ENCODE measurements around the gene IRF7.

IRF7 gene

DNA sequence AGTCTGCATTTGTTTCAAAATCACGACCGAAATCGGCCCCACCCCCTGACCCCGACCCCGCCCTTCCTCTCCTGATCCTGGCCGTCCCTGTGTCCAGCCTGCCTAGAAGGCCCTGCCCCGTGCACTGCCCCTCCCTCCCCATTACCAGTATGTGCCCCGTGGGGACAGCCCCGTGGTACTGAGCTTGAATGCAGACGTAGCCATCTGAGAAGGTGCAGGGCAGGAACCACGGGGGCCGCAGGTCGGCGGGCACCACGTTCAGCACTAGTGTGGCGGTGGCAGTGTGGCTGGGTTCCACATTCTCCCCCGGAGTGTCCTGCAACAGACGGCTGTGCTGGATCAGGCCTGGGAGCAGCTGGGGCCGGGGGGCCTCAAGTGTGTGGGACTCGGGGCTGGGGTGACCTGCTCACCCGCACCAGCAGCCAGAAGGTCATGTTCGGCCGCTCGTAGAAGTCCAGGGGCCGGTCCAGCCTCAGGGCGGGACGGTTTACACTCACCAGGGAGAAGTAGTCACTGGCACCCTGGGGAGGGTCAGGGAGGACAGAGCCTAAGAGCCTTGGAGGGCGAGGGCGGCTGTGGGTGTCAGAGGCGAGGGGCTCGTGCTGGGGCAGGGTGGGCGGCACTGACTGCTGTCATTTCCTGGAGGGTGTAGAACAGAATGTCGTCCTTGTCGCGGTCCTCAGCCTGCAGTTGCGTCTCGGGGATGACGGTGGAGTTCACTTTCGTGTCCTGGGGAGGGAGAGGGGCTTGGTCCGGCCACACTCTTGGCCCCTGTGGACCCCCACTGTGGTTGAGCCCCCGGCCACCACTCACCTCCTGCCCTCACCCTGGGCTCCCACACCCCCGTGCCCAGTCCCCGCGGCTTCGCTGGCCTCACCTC lies 5.4 kb upstream of the IRF7 start:
- DNase-seq, result no peak

DNA sequence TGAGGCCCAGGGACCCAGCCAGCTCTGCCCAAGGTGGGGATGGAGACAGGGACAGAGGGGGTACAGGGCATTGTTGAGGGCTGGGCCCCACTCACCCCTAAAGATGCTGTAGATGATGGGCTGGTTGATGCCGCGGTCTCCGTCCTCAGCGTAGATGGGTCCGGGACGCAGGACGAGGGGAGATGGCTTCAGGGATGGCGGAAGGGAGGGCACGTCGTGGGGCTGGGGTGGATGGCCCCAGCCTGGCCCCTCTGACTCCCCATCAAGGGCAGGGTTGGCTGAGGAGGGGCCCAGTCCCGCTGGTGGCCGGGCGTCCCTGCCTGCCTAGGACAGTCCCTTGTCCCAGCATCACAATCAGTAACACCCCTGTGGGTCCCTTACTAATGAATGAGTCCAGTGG lies 4.5 kb upstream of the IRF7 start:
- no peak for DNase-seq

DNA sequence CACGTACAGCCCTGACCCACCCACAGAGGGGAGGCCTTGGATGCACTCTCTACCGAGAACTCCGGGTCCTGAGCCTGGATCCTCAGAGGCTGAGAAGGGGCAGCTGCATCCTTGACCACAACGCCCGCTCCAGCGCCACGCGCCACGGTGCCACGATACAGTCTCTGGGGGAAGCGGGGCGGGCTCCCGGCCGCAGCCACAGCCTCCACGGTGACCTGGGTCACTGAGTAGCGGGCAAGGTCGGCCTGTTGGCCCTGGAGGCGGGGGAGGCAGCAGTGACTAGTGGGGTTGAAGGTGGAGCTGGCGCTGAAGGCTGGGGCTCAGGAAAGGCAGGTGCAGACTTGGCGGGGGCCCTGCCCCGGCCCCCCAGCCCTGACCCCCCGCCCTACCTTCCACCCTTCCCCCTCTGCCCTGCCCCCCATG lies 3.9 kb upstream of the IRF7 start:
- no peak for DNase-seq

DNA sequence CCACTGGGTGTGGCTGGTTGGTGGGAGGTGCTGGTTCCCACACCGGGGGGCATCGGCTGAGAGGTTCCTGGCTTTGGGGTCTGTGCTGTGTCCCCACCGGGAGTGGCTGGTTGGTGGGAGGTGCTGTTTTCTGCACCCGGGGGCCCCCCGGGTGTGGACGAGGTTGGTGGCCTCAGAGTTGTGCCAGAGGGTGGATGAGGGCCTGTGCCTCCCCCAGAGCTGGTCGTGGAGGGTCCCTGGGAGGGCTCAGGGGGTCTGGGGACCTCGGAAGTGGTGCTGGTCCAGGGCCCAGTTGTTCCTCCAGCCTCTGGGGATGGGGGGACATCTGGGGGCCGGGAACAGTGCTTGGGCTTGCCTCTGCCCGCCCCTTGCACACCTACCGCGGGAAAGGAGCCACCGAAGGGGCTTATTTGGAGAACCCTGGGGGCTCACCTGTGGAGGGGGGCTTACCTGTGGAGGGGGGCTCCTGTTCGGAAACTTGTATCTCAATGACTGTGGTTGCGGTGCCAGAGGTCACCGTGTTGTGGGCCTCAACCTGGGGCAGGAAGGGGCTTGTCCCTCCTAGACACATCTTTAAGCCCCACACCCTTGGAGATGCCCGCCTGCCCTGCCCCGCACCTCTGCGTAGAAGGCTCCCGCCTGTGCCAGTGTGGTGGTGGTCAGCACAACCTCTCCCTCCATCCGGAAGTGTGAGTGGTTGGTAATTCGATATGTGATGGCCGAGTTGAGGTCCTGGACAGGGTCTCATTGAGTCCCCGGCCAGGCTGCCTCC lies 3.3 kb upstream of the IRF7 start:
- DNase-seq, result no peak

DNA sequence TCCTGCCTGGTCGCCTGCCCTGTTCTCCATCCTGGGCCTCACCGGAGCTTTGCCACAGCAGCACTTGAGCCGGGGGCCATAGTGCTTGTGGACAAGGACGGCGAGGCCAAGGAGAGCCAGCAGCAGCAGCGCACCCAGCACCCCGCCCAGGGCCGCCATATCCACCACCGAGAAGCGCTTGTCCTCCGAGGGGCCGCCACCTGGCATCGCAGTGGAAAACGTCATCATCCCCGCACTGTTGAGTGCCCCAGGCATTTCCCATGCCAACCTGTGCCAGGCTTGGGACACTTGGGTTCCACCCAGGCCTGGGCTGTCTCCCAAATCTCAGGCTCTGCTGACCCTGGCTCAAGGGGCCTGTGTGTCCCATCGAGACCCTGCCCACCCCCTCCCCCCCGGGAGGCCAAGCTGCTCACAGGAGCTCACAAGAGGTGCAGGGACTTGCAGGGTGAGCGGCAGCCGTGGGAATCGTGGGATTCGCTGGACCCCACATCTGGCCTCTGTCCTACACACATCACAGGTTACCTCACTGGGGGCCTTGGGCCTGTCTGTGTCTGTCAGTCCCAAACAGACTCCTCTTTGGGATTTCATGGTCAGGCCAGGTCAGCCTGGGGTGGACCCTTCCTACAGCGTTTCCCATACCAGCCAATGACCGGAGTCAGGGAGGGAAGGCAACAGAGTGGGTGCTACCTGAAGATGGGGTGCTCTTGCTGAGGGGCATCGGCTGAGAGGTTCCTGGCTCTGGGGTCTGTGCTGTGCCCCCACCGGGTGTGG lies 2.3 kb upstream of the IRF7 start:
- DNase-seq, result no peak

DNA sequence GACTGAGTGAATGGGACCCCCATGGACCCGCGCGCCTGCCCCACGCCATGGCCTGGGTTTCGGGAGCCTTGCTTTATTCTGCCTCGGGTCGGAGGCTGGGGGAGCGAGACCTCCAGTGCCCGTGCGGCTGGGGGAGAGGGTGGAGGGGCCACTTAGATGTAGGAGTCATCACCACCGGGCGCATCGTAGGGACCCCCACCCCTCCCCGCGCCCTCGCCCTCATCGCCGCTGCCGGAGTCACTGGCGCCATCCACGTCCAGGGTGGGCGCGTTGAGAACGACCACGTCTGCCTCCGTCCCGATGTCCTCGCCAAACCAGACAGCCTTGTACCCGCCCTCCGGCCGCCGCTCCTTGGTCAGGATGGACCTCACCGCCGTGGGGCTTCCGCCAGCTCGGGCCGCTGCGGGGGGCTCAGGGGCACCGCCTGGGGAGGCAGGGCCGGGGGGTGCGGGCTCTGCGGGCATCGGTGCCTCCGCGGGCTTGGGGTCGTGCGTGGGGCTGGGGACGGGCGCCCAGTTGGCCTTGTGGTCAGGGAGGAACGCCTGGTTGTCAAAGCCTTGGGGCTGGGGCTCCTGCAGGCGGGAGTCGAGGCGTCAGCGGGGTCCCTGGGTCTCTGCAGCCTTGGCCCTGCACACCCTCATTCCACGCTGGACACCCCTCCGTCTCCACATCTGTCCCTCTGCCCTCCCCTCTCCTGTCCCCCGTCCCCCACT lies 1.6 kb upstream of the IRF7 start:
- no peak for DNase-seq

DNA sequence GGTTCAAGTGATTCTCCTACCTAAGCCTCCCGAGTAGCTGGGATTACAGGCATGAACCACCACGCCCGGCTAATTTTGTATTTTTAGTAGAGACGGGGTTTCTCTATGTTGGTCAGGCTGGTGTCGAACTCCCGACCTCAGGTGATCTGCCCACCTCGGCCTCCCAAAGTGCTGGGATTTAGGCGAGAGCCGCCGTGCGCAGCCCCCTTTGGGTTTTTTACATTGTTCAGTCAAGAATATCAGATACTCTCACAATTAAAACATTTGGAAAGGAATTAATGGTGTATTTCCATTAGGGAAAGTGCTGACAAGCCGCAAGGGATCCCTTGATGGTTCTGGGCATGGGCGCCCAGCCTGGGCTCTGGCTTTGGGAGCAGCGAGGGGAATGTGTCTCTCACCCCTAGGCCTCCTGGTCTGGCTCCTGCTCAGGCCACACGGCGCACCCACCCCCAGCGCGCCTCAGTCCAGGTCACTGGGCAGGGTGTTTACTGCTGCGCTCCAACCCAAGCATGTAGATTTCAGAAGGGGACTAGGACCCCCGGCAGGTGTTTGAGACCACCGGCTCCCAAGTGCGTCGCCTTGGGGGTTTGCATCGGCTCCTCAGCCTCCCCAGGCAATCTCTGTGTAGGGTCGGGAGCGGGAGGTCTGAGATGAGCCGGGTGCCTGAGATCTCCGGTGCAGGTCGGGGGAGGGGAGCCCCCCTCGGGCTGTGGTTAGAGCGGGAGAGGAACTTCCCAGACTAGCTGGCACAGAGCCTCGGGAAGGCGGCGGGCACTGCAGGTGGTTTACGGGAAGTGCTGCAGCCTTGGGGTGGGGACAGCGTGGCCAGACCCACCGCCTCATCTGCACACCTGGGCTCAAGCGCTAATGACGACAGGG lies 809 bp upstream of the IRF7 start:
- DNase-seq, result no peak

DNA sequence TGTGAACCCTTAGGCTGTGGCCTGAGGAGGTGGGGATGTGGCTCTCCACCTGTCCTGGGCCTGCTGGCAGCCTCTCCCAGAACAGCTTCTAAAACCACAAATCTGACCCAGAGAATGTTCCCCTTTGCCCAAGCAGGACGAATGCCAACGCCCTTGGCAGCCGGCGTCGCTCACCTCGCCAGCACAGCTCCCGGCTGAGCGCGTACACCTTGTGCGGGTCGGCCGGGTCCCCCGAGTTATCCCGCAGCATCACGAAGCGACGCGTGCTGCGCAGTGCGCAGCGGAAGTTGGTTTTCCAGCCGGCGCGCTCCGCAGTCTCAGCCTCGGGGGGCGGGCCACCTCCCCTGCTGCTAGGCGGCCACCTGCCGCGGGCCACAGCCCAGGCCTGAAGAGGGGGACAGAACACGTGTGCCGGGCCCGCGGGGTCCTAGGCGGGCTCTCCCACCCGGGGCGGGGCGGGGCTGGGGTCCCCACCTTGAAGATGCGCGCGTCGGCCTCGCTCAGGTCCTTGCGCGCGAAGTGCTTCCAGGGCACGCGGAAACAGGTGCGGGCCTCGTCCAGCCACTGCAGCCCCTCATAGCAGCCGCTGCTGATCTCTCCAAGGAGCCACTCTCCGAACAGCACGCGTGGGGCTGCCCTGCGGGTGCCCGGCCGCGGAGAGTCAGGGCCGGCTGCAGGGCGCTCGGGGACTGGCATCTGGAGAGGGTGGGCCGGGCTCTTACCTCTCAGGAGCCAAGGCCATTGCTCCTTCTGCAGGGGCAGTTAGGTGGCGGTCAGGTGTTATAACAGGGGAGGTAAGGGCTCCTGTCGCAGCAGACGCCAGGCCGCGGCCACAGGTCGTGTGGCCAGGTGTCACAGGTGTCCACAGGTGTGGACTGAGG lies 887 bp downstream of the IRF7 start:
- DNase-seq, result peak; percentile 44

DNA sequence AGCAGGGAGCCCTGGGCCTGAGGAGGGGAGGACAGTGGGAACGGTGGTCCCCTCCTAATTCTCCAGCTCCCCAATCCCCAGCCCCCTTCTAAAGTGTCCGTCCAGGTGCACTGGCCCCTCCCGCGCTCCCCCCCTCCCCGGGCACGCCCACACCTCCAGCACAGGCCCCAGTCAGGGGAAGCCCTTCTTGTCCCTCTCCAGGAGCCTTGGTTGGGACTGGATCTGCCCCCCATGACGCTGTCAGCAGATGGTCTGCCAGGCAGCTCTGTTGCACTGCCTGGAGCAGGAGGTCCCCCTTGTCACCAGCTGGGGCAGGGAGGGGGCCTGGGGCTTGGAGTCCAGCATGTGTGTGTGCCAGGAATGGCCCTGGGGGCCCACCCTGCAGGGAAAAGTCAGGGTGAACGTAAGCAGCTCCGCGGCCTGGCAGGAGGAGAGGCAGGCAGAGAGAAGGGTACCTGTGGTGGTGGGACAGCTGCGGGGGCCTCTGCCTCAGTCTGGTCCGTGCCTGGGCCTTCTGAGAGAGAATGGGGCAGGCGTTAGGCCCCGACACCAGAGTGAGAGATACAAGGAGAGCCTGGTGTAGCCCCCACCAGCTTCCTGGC lies 1.6 kb downstream of the IRF7 start:
- DNase-seq, result peak; percentile 53

DNA sequence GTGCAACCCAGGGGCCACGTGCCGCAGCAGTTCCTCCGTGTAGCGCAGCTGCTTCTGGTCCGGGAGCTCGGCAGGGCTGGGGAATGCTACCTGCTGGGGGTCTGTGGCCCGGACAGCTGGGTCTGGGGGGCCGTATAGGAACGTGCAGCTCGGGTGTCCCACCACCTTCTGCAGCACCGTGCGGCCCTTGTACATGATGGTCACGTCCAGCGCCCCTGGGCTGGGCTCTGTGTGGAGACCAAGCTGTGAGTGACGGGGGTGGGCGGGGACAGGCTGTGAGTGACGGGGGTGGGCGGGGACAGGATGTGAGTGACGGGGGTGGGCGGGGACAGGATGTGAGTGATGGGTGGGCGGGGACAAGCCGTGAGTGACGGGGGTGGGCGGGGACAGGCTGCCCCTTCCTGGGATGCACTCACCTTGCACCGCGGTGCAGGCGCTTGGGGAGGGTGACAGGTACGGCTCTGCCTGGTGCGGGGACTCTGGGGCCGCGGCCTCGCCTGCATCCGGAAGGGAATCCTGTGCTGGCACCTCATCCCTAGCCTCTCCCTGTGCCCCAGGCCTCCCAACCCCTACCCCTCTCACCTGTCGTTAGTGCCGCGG lies 2.3 kb downstream of the IRF7 start:
- peak; percentile 97 for DNase-seq

DNA sequence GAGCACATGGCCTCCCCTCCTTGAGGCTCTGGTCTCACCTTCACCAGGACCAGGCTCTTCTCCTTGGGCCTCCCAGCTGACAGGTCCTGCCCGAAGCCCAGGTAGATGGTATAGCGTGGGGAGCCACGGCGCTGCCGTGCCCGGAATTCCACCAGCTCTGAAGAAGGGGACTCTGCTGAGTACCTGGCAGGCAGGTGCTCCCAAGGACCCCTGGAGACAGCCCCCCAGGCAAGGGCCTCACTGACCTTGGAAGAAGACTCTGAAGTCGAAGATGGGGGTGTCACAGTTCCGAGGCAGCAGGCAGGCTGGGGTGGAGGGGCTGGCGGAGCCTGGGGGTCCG lies 2.8 kb downstream of the IRF7 start:
- DNase-seq, result no peak

DNA sequence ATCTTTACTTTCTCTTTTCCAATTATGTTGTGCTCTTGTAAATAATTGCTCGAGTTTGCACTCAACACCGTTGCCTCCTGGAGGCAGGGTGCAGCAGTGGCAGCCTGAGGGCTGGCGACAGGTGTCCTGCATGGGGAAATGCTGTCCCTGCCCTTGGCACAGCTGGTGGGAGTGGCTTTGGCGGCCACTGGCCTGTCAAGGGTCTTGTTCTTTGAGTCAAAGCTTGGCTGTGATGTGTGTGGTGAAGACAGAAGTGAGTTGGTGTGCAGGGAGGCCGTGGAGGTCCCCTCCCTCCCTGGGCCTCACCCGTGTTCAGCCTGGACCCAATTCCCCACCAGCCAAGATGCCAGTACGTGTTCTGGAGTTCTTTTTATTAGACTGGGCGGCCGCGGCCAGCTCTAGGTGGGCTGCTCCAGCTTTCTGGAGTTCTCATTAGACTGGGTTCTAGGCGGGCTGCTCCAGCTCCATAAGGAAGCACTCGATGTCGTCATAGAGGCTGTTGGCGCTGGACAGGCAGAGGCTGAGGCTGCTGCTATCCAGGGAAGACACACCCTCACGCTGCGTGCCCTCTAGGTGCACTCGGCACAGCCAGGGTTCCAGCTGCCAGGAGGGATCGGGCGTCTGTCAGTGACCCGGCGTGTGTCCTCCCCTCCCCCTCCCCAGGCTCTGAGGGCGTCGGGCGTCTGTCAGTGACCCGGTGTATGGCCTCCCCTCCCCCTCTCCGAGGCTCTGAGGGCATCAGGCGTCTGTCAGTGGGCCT lies 3.4 kb downstream of the IRF7 start:
- DNase-seq, result peak; percentile 94

DNA sequence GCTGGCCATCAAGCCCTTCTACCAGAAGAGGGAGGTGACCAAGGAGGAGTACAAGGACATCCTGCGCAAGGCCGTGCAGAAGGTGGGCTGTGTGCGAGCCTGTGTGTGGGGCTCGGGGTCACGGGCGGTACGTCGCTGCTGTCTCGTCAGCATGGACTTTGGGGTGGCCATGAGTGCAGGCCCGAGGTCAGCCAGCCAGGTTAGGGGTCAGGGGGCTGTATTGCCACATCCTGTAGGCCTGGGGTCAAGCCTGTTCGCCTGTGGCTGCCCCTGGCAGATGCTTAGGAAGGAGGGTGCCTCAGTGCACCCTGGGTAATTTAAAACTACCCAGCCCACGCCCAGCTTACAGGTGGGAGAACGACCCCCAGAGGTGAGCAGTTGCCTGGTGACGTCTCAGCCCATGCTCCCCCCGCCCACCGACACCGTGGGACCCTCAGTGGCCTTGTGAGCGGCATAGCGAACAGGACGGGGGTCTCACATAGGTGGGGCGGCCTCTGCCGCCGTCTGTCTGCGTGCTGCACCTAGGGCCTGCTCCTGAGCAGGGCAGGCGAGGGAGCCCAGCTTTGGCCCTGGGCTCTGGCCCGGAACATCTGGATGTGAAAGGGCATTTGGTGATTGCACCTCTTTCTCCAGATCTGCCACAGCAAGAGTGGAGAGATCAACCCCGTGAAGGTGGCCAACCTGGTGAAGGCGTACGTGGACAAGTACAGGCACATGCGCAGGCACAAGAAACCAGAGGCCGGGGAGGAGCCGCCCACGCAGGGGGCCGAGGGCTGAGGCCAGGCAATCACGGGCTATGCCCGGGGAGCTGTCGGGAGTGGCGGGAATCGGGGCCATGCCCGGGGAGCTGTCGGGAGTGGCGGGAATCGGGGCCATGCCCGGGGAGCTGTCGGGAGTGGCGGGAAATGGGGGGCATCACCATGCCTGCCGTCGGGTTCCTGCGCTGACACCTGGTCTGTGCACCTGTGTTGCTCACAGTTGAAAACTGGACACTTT lies 4.5 kb downstream of the IRF7 start:
- peak; percentile 34 for DNase-seq

DNA sequence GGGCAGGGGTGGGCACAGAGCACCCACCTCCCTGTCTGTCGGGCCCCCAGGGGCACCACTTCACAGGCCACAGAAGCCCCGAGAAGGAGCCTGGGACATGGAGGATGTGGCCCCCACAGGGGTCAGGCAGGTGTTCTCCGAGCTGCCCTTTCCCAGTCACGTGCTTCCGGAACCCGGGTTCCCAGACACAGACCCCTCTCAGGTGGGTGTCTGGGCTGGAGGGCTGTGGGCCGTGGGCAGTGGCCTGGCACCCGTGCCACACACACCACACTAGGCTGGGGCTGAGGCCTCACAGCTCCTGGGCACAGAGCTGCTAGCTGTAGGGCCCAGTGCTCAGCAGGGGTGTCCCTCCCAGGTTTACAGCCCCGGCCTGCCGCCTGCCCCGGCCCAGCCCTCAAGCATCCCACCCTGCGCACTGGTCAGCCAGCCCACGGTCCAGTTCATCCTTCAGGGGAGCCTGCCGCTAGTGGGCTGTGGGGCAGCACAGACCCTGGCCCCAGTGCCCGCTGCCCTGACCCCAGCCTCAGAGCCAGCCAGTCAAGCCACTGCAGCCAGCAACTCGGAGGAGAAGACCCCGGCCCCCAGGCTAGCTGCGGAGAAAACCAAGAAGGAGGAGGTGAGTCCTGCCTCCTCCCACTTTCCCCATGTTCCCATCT lies 5.5 kb downstream of the IRF7 start:
- DNase-seq, result no peak

DNA sequence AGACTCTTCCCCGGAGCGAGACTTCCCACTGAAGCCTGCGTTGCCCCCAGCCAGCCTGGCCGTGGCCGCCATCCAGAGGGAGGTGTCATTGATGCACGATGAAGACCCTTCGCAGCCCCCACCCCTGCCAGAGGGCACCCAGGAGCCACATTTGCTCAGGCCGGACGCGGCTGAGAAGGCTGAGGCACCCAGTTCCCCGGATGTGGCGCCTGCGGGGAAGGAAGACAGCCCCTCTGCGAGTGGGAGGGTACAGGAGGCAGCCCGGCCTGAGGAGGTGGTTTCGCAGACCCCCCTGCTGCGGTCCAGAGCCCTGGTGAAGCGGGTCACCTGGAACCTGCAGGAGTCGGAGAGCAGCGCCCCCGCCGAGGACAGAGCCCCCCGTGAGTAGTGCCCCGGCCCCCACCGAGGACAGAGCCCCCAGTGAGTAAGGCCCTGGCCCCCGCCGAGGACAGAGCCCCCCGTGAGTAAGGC lies 6.4 kb downstream of the IRF7 start:
- DNase-seq, result no peak

DNA sequence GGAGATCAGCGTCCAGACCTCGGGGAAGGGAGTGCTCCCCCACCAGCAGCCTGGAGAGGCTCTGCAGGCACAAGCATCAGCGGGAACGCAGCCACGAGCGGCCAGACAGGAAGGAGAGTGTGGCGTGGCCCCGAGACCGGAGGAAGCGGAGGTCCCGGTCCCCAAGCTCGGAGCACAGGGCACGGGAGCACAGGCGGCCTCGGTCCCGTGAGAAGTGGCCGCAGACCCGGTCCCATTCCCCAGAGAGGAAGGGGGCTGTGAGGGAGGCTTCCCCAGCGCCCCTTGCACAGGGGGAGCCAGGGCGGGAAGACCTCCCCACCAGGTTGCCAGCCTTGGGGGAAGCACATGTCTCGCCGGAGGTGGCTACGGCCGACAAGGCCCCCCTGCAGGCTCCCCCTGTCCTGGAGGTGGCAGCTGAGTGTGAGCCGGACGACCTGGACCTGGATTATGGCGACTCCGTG lies 6.9 kb downstream of the IRF7 start:
- no peak for DNase-seq

Measured in DMS53 (cell line).